GM19397 (cell line): ENCODE results near the gene MAP6D1.

ENCODE experiments used
- ATAC-seq: cut with Tn5 transposase; IDR thresholded peaks from one replicate; pipeline ENCODE4 v1.9.1; 2021; ENCODE audit warnings: mild to moderate bottlenecking, moderate library complexity; ENCODE audit not compliant: unreplicated experiment

The MAP6D1 gene

GRCh38 chr3:183824761-183825455 lies 469 bp downstream of the MAP6D1 start:
- peak; percentile 24 for ATAC-seq

- ATAC-seq, result no peak
Measured at GRCh38 chr3:183823963-183824362, 1.4 kb downstream of the MAP6D1 start.

- no peak for ATAC-seq
Measured at GRCh38 chr3:183822631-183823030, 2.7 kb downstream of the MAP6D1 start.

- ATAC-seq, result no peak
Measured at GRCh38 chr3:183819831-183820230, 5.5 kb downstream of the MAP6D1 start.

- no peak for ATAC-seq
Measured at GRCh38 chr3:183818706-183819624, 6.4 kb downstream of the MAP6D1 start.

- ATAC-seq, result no peak
Measured at GRCh38 chr3:183818041-183818620, 7.2 kb downstream of the MAP6D1 start.

GRCh38 chr3:183817639-183818038 lies 7.7 kb downstream of the MAP6D1 start:
- ATAC-seq, result no peak

- ATAC-seq, result no peak
Measured at GRCh38 chr3:183816681-183817510, 8.5 kb downstream of the MAP6D1 start.

- ATAC-seq, result no peak
Measured at GRCh38 chr3:183815951-183816475, 9.4 kb downstream of the MAP6D1 start.

GRCh38 chr3:183815563-183815940 lies 9.8 kb downstream of the MAP6D1 start:
- ATAC-seq, result no peak

- ATAC-seq, result no peak
Measured at GRCh38 chr3:183814240-183814639, 11.1 kb downstream of the MAP6D1 start.

GRCh38 chr3:183812761-183813445 lies 12.5 kb downstream of the MAP6D1 start:
- ATAC-seq, result no peak

- ATAC-seq, result no peak
Measured at GRCh38 chr3:183811638-183812037, 13.7 kb downstream of the MAP6D1 start.

- ATAC-seq, result no peak
Measured at GRCh38 chr3:183810643-183811594, 14.5 kb downstream of the MAP6D1 start.

- no peak for ATAC-seq
Measured at GRCh38 chr3:183809270-183809669, 16.1 kb downstream of the MAP6D1 start.

- ATAC-seq, result no peak
Measured at GRCh38 chr3:183808355-183808754, 17.0 kb downstream of the MAP6D1 start.

- ATAC-seq, result no peak
Measured at GRCh38 chr3:183807881-183808280, 17.5 kb downstream of the MAP6D1 start.

GRCh38 chr3:183807209-183807728 lies 18.1 kb downstream of the MAP6D1 start:
- ATAC-seq, result no peak

- no peak for ATAC-seq
Measured at GRCh38 chr3:183802989-183803388, 22.4 kb downstream of the MAP6D1 start.
